GM12878 (cell line): ENCODE results near the gene FFAR1.

ENCODE experiments used
- CHD2 ChIP-seq: IDR thresholded peaks from 2 replicates; pipeline ENCODE4 v1.6.1; 2011; ENCODE audit warnings: low read depth, low read length, improper control_type of control experiment, borderline replicate concordance
- CREM ChIP-seq: IDR thresholded peaks from 2 replicates; pipeline ENCODE4 v1.6.1; 2014; ENCODE audit warnings: antibody characterized with exemption, low read depth
- EZH2 ChIP-seq: IDR thresholded peaks from 2 replicates; pipeline ENCODE4 v1.6.1; 2012; ENCODE audit warnings: low read depth, mild to moderate bottlenecking, control low read depth, inconsistent platforms, low read length, borderline replicate concordance; ENCODE audit not compliant: control insufficient read depth

DNA sequence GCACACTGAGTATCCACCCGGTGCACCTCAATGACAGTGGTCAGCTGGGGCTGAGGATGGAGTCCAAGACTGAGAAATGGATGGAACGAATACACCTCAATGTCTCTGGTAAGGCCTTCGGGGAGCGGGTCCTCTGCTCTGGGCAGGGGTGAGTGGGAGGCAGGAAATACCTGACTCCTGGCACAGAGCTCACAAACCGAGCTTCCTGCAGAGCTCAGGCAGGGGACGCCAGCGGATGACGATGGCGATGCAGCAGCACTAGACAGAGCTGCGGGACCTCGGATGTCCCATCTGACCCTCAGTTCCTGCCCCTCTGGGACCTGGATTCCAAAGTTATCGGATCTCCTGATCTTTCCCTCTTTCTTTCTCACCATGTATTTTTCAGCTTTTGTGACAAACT lies 14.9 kb upstream of the FFAR1 start:
- TF ChIP-seq EZH2 (no peak), CHD2 (no peak), CREM (0 out of 2 replicates have a peak, but pooled peaks have one; percentile 39)
